GM19035 (cell line): Measurements from ENCODE around the gene GGT6.

ENCODE experiments used
- ATAC-seq: cut with Tn5 transposase; IDR thresholded peaks from one replicate; pipeline ENCODE4 v1.9.1; 2021; ENCODE audit not compliant: unreplicated experiment

The GGT6 gene

DNA sequence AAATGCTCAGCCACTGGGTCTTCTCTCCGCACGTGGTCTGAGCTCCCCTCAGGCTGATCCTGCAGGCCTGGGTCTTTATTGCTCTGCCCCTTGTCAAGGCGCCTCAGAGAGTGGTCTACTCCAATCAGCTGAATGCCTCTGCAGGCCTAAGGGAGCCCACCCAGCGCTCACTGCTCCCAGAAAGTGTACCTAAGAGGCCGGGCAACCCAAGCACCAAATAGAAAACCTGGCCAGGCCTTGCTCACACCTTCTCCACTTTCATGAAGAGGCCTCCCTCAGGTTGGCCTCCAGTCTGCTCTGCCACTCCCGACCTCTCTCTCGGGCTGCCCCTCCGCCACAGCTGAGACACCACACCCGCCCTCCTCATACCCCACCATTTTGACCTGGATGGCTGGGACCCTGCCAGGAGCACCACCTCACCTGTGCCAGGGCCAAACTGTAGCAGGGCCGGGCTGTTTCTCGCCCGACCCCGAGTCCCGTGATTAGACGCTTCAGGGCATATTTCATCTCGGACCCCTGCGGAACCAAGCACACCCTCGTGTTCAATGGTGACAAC lies 5.9 kb downstream of the GGT6 start:
- no peak for ATAC-seq

DNA sequence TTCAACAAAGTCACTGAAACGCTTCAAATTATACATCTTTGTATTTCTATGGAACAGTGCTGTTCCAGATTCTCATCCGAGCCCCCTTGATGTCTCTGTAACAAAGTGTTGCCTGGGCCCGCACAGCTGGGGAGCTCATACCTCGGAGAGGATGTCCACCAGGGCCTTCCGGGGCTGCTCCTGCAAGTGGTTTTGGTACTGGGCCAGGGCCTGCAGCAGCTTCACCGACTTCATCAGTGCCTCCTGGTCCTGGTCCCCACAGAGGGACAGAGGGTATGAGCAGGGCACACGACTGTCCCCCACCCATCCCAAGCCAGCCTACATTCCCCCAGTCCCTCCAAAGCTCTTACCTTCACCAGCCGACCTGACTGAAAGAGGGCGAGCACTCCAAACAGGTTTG lies 6.7 kb downstream of the GGT6 start:
- no peak for ATAC-seq

DNA sequence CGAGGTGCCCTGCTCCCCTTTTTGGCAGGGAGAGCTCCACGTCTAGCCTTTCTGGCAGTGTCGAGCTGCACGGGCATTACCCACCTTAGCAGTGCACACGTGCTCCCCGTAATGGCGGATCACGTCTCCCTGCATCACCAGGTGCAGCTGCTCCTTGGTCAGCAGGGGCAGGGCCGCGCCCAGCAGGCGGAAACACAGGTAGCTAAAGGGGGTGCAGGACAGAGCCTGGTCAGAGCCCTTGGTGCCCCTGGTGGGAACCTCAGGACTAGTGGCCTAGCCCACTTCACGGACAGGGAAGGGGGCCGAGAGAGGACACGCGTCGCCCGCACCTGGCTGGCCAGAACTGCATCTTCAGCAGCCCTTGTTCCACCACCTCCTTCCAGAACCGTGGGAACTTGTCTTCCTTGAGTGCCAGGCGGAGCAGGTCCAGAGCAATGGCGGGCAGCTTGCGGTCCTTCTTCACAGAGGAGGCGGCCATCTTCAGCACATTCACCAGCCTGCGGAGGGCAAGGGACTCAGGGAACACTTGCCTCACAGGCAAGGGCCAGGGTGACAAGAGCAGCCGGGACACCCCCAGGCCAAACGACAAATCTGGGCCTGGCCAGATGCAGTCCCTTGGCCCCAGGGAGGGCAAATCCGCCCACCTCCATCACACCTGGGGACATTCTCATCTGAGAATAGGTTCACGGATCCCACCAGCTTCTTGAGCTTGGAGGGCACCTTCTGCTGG lies 8.4 kb downstream of the GGT6 start:
- ATAC-seq: no peak

DNA sequence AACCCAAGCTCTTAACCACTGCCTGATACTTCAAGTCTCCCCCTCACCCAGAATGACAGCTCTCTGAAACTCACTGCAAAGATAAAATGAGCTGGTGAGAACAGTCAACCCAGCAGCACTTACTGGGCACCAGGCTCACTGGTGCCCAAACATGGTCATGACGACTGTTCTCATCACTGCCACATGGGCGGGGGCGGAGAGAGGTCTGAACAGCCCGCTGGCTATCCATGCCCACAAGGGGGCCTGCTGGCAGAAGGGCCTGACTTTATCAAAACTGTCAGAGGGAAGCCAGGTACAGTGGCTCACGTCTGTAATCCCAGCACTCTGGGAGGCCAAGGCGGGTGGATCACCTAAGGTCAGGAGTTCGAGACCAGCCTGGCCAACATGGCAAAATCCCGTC lies 9.2 kb downstream of the GGT6 start:
- no peak for ATAC-seq

DNA sequence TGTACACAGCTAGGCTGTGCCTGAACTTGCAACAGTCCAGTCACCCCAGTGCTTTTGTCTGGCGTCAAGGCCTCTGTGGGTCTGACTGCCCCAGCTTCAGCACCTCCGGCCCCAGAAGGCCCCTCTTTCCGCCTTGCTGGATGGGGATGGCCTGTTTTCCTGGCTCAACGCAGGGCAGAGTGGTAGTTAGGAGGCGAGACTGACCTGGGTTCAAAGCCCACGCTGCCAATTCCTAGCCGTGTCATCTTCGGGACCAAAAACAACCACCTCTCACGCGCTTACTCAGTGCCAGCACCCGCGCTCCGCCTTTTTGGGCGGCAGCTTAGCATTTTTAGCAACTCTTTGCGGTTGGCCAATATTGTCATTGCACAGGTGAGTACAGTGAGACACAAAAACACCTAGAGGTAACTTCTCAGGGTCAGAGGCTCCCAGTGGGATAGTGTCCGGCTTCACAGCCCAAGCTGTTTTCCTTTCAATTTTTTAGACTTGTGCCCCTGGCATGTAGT lies 9.8 kb downstream of the GGT6 start:
- ATAC-seq: no peak

DNA sequence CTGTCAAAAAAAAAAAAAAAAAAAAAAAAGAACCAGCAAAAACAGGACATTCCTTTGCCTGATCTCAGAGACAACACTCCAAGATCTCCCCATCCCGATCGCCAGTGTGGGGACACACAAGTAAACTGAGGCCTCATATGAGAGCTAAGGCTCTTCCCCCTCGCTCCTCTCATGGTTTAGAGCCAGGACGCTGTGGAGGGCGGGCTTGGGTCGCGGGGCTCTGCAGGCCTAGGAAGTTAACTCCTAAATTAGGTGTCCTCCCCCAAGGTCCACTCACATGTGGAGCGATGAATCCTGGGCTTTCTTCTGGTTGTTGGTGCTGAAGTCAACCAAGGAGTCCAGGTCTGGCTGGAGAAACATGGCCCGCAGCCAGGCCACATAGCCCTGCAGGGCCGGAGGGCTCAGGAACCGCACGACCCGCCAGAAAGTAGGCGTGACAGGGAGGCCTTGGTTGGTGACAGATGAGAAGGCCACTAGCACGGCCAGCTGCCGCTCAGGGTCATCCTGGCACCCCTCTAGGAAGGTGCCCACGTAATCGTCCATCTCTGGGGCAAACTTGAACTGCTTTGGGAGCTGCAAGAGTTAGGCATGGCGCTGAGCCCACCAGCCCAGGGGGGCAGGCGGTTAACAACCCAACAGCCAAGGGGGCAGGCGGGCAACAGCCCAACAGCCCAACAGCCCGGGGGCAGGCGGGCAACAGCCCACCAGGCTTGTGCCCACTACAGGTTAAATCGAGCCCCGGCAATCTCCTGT lies 10.4 kb downstream of the GGT6 start:
- no peak for ATAC-seq

DNA sequence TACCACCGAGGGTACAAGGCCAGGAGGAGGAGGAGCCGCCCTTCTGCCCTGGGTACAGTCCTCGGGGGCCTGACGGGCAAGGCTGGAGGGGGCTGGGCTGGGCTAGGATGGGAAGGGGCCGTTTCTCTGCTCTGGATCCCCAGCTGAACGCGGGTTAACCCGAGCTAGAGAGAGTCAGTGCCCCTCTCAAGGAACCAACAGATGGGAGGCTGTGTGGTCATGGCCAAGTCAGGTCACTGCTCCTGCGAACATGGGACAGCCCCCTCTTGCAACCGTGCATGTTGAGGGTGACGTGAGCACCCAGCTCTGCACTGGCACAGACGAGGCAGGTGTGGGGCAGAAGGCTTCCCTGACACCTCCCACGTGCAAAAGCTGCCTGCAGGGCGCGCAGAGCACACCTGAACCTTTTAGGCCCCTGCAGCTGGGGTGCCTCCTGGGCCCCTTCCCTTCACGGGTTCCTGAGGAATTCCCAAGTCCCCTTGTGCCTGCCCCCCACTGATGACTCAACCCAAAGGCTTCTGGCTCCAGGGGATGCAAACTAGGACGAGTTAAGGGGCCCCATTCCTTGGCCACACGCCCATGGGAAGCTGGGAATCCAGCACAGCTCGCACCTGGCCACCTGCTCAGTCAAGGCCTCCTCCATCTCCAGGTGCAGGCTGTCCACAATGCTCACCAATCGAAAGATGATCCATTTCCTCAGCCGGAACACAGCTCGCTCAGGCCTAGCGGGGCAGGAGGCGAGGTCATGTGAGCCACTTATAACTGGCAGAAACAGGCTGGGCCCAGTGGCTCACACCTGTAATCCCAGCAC lies 11.5 kb downstream of the GGT6 start:
- no peak for ATAC-seq

DNA sequence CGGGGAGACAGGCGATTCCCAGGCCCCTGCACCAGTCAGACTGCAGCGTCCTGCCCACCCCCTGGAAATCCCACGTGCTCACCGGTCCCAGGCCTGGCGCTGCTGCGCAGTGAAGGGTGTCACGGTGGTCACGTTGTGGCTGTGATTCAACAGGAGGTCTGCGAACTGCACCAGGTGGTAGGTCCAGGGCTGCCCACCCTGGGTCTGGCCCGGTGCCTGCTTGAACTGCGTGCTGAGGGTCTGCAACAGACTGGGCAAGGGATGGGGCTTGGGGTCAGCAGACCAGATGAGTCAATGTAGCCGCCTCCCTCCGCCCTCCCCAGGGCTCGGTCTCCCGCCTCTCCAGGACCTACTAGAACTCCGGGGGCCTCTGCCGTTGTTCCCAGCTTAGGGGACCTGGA lies 12.3 kb downstream of the GGT6 start:
- no peak for ATAC-seq

DNA sequence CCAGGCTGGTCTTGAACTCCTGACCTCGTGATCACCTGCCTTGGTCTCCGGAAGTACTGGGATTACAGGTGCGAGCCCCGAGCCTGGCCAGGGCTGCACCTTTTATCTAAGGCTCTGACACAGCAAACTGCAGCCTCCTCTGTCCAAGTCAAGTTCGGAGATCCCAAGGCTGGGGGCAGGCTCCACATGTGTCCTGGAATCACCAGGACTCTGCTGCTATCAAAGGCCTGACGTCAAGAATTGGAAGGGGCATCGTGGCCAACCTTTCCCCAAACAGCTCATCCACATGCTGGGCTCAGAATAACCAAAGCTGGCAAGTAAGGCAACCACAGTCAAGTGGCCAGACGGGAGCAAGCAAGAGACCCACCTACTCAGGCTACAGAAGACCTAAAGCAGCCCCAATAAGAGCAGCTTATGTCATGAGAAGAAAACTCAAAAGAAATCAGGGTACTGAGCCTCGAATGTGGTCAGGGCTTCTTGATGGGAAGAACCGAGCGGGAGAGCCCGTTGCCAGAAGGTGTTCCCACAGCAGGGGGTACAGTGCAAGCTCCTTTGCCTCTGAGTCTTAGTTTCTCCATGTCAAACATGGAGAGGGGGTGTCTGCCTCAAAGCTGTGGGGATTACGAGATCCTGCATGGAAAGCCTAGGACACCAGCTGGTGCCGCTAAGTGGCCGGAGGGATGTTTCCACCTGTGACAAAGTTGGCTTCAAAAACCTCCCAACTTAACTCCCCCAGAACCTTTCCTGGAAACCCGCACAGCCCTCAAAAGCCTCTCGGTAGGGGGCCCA lies 13.1 kb downstream of the GGT6 start:
- no peak for ATAC-seq

DNA sequence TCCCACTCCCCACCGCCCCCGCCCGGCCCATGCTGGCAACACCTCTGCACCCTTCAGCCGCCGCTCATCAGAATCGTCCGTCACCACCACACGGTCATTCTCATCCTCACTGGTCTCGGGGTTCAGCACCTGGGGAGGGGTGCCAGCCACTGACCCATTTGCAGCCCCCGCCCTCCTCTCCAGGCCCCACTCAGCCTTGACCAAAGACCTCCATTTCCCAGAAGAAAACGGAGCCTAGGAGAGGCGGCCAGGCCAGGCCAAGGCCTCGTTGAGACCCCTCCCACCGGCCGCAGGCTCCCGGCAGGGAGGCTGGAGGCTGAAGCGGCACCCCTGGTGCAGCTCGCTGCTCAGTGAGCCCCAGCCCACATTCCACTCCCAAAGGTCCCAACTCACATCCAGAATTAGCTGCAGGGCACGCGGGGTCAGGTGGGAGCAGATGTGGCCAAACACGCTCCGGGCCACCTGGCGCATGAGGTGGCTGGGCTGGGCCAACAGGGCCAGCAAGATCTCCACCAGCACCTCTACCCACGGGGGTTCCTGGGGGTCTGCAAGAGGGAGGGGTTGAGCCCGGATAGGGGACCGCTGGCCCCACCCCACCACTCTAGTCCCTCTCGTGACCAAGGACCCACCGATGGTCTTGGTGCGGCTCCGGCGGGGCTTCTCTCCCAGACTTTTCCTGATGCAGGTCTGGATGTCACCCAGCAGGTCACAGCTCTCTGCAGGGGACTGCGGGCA lies 15.0 kb downstream of the GGT6 start:
- no peak for ATAC-seq

DNA sequence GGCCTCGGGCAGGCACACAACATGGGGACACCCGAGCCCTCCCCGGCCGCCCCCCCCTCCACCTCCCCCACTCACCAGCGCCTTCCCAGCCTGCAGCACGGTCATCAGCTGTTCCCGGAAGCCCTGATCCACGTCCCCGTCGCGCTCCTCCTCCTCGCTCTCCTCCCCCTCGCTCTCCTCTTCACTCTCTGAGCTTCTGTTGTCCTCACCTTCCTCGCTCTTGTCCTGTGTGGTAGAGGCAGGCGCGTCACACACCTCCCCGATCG lies 15.5 kb downstream of the GGT6 start:
- ATAC-seq: no peak

DNA sequence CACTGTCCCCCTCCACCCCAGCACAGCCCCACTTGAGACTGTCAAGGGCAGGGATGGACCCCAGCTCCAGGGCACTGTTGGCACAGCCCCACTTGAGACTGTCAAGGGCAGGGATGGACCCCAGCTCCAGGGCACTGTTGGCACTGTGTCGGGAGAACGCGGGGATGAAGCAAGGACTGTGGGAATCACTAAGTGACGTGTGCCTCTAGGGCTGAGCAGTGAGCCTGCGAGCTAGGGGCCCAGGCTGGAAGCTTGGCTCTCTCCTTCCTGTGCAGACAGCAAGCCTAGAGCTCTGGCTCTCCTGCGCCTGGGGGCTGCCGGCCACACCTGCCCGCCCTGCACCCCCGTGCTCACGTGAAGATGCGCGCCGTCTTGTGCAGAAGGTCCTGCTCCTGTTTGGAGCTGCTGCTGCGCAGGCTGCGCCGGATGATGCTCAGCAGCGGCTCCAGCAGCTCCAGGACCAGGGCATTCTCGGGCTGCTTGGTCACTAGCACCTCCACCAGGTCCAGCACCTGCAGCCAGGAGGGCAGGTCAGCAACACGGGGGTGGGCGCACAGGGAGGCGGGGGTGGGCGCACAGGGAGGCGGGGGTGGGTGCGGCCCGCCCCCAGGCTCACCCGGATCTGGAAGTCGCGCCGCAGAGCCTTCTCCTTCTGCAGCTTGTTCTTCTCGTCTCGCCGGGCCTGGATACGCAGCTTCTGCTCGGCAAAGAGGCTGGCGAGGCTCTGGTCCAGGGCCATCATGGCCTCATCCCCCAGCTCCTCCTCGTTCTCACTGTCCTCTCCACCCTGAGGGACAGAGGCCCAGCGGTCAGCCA lies 16.0 kb downstream of the GGT6 start:
- no peak for ATAC-seq

DNA sequence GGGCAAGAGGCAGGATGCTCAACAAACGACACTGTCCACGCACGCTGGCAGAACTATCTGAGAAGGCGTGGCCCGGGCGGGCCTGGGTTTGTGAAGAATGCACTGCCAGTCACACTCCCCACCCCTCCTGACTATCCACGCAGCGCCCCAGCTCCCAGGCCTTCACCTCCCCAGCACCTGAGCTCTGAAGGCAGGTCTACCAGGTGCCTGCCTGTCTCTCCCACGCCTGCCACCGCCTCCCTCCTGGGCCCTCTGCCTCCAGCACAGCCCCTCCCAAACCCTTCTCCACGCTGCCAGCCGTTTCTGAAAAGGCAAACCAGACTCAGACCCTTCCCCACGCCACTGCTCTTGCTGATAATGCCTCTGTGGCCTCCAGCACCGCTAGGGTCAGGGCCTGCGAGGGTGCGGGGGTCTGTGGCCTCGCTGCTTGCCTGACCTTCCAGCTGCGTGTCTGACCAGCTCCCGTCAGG lies 16.8 kb downstream of the GGT6 start:
- ATAC-seq: no peak

DNA sequence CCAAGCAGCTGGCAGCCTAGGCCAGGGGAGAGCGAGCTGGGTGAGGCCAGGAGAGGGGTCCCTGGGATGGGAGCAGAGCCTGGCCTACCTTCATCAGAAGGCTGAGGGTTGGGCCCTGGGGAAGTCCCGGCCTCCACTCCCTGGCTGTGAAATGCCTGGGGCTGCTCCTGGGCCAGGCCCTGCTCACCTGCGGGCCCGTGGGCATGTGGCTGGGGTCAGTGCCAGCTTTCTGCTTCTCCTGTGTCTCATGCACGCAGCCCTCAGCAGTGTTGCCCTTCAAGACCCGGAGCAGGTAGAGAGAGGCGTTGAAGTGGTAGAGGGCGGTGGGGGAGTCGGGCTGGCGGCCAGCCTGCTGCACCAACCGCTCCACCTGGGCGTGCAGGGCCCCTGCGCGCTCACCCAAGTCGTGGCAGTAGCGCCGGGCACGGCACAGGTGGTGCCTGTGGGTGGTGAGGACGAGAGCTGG lies 17.6 kb downstream of the GGT6 start:
- no peak for ATAC-seq

DNA sequence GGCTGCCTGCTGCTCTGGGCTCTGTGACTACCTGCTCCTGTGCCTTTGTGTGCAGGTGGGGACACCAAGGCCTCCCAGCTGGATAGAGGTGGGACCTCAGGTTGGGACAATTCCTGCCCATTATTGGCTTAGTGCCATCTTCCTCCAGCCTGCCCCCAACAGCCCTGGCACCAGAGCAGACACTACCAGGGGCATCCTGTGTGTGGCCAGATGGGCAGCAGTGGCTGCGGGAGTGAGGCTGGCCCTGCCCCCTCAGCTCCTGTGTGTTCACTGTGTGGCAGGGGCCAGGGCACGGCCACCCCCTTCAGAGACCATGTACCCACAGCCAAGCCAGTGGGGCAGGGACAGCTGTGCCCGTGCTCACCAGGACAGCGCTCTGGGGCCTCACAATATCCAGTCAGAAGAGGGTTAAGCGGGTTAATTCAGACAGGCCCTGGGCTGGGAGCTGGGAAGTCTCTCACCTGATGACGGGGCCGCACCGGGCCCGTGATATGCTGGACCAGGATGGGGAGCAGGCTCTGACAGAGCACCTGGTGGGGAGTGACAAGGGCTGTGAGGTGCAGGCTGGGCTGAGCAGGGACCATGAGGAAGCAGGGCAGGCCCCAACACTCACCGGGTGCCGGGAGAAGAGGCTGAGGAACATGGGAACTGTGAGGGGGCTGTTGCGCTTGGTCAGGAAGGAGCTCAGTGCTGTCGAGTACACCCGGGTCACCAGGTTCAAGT lies 18.2 kb downstream of the GGT6 start:
- no peak for ATAC-seq

DNA sequence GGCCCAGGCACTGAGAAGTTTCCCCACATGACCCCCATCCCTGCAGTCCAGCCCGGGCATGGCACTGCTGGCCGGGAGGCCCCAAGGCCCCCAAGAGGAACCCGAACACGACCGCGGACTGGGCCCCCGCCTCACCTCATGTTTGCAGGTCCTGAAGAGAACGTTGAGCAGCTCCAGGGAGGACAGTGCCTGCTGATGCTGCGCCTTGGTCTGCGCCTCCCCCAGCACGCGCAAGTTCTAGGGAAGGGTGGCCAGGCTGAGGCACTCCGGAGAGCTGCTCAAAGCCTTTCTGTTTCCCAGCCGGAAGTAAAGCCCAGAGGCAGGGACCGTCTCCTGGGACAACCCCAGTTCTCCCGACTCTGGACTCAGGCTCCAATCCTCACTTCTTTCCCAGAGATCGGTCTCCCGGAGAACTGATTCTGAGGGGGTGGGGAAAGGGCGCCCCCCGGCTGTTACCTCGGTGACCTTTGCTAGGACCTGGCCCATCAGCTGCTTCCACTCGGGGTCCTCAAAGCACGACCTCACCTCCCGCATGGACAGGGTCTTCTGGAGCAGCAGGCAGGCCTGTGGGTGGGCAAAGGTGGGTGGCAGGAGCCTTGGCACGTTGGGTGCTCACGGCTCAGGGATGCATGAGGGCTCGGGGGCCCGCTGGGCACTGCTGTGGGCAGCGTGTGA lies 18.9 kb downstream of the GGT6 start:
- no peak for ATAC-seq

DNA sequence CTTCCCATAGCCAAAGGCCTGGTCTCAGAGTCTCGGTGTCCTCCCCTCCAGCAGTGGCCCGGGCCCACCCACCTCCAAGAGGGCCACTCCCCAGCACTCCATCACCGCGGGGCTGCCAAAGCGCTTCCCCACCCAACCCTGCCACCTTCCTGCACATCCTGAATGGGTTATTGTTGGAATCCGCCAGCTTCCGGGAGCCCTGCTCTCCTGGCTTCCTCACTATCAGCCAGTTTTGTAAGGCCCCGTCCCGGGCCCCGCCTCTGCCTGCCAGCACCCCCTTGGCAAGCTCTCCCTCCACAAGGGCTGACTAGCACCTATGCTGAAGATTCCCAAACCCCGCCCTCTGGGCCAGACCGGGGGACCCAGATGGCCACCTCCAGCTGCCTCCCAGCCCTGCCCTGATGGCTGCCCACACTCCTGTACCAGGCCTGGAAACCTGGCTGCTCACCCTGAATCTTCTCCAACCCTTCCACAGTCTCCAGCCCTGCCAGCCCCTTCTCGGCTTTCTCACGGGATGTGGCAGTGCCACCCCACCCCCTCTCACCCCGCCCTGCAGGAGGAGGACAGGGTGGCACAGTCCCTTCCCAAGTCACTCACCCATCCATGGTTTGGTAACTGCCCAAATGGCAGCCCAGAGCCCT lies 19.6 kb downstream of the GGT6 start:
- no peak for ATAC-seq
